ENCODE data around the gene SBK1.

DNA sequence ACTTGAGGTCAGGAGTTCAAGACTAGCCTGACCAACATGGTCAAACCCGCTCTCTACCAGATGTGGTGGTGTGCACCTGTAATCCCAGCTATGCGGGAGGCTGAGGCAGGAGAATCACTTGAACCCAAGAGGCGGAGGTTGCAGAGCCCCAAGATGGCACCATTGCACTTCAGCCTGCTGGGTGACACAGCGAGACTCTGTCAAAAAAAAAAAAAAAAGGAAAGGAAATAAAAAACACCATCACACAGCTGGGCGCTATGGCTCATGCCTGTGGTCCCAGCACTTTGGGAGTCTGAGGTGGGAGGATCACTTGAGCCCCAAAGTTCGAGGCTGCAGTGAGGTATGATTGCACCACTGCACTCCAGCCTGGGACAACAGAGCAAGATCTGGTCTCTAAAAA is 13.3 kb upstream of the SBK1 start:
- TF ChIP-seq, protein P1, sequence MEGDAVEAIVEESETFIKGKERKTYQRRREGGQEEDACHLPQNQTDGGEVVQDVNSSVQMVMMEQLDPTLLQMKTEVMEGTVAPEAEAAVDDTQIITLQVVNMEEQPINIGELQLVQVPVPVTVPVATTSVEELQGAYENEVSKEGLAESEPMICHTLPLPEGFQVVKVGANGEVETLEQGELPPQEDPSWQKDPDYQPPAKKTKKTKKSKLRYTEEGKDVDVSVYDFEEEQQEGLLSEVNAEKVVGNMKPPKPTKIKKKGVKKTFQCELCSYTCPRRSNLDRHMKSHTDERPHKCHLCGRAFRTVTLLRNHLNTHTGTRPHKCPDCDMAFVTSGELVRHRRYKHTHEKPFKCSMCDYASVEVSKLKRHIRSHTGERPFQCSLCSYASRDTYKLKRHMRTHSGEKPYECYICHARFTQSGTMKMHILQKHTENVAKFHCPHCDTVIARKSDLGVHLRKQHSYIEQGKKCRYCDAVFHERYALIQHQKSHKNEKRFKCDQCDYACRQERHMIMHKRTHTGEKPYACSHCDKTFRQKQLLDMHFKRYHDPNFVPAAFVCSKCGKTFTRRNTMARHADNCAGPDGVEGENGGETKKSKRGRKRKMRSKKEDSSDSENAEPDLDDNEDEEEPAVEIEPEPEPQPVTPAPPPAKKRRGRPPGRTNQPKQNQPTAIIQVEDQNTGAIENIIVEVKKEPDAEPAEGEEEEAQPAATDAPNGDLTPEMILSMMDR (conservative IDR thresholded peaks at IDR 0.05; ENCODE audit: low read length): no peak
- TF ChIP-seq EZH2phosphoT487 (IDR thresholded peaks at IDR 0.05; ENCODE audit: borderline replicate concordance, low read depth, low read length): no peak

Measured in OCI-LY7 (cell line).